Urothelium cell line (cell line): ENCODE data around the gene TAGAP.

Experiments used
- DNase-seq: peaks from one replicate; pipeline ENCODE4 v3.0.0; 2011; ENCODE audit warnings: low spot score, mixed read lengths
- FAIRE-seq: peaks from 2 replicates; lab custom pipeline; 2011; peaks lifted over from hg19 to GRCh38; lab: Jason Lieb, UNC

Gene TAGAP

DNA sequence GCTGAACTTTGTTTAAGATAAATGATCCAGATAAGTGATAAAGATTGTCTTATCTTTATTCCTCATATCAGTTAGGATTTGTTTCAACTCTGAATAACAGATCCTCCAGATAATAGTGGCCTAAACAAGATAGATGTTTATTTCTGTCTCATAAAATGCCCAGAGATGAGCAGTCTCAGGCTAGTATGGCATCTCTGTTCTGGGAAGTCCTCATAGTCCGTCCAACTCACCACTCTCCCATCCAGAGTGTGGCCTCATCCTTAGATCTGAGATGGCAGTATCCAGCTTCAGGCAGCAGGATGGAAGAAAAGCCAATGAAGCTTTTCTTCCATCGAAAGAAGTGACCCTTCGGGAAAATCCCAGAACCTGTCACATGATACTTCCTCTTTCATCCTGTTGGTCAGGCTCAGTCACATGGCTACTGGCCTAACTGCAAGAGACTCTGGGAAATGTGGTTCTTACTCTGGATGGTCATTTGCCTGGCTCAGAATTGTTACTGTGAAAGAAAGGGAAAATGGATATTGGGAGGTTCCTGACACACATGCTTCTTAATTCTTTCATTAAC is 29.4 kb upstream of the TAGAP start:
- peak; percentile 42 for DNase-seq
- FAIRE-seq: no peak

DNA sequence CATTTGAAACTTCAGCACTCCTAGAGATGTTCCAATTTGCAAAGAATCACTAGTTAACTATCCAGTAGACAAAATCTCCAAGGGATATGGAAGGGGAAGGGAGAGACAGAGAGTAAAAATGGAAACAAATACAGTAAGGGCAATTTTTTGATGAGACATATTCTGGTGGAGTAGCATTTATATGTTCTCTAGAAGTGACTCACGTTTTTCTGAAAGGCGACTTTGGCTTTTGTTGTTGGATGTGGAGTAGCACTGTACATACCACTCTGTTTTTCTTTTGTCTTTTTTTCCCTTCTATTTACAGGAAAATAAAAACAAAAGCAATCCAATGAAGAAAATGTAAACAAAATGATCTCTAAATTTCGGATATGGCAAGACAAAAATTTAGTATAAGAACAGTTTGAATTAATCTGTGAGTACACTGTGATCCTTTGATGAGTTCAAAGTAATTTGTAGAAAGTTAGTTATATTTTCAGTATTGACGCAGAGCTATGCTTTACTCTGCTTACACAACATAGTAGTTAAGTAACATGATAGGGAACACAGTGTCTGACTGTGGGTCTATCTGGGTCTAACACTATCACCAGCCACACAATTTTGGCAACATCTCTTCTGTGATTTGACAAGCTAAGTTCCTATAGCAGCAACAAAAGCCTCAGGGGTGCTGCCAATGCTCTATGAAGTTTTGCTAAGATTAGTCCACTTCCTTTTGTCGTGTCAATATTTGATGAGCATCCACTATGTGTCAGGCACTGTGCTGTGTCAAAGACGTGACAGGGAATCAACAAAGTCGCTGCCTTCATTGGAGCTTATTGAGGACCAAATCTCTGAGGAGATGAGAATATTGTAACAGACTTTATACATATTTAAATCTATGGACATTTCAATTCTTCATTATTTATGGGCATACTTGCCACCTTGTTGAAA is 27.3 kb upstream of the TAGAP start:
- DNase-seq: no peak
- no peak for FAIRE-seq

DNA sequence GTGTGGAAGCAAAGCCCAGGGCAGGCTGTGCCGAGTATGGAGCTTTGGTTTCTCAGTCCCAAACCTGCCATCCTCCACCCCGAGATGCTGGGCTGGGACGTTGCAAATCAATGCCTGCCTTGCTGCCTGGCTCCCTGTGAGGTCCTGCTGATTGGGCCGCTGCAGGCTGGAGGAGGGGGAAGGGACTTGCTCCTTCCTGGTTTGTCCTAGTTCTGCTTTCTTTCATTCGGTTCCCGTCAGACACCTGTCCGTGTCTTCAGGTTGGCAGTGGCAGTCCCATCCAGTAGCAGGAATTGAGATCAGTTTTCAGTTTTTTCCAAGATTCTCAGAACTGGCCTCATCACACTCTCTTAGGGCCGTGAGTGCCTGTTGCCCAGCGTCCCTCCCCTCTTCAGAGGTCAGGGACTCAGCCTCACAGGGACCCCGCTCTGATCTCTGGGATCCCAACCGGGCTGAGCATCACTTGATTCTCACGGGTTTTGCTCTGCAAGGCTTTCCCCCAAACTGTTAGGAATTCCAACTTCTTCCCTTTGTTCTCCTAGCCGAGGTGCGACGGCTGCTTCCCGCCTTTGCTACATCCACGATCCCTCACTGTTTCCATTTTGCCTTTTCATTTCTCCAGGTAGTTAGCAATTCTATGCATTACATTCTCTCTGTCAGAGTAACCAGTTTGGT is 24.2 kb upstream of the TAGAP start:
- DNase-seq (no peak), FAIRE-seq (no peak)

DNA sequence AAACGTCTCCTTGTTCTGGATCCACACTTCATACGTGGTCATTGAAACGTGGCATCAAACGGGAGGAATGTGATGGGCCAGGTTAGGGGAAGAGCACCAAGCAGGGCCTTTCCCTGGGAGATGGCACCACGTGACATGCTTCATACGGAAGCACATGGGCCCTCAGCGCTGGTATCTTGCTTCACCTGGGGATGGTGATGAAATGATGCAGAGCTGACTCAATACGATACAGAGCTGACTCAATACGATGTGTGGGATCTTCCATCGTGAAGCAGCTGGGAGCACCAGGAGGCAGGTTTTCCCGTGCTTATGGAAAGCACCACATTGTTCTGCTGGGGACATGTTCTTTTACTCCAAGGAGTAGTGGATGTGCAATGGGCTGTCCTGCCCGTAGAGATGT is 22.5 kb upstream of the TAGAP start:
- DNase-seq (no peak), FAIRE-seq (no peak)

DNA sequence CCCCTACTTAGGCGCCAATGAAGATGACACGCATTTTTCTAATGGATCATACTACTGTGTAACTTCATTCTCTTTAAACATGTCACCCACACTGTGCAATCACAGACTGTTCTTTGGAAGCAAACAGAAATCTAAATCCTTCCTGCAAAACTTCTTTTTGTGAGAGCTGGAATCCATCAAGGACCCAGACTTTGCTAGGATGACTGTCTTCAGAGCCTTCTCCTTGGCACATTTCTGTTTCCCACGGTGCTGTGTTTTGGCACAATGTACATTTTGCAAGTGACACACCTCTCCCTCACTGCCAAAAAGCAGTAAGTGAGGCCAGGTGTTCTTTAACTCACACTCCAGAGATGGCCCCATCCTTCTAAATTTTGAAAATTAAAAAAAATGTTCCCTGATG is 21.7 kb upstream of the TAGAP start:
- FAIRE-seq: no peak

DNA sequence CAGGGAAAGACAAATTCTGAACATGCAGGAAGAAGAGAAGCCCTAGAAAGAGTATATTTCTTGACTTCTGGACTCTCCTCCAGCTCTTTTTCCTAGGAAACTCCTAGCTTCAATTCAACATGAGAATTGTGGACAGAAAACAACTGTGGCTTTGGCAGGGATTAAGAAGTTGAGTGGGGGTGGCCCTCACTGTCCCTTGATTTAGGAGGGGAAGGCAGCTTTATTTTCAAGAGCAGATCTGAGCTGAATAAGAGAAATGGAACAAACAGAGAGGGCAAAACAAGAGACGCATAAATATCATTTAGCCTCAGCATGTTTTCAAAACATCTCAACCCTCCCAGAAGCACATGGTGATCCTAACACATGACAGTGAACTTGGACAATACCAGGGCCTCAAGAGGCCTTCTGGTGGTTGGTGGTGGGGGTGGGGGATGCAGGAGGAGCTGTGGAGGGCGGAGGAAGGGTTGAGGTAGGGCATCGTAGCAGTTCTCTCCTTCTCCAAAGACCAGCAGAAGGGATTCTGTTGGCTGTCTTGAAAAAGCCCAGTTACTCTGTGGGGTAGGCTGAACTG is 21.1 kb upstream of the TAGAP start:
- DNase-seq (no peak), FAIRE-seq (no peak)

More for the DNA sequence above, 21.7 kb upstream of the TAGAP start:
- DNase-seq: no peak

DNA sequence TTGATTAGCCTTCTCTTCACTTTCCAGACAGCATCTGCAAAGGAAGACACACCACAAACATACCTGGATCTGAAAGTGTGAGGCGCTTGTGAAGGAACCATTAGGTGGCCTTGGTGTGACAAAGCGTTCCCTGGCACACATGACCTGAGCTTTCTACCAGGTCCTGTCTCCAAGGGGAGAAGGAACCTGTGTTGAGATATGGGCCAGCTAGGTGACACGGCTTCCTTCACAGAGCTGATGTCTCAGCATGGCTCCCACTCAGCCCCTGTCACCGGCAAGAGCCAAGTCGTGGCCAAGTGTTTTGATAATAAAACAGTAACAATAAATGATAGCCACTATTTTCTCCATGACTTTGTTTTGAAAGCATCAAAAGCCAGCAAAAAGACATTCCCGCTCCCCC is 20.3 kb upstream of the TAGAP start:
- DNase-seq (no peak), FAIRE-seq (no peak)

DNA sequence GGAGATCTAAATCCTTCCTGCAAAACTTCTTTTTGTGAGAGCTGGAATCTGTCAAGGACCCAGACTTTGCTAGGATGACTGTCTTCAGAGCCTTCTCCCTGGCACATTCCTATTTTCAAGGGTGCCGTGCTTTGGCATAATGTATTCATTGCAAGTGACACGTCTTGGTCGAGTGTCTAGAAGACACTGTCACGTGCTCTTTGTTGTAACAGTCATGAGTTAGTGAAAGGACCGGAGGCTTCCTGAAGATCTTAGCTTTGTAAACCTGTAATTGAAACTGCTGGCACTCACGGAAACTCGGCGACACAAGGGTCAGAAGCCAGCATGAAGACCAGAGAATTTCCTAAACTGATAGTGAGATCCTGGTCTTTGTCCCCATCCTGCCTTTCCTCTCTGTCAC is 19.7 kb upstream of the TAGAP start:
- DNase-seq (no peak), FAIRE-seq (no peak)

DNA sequence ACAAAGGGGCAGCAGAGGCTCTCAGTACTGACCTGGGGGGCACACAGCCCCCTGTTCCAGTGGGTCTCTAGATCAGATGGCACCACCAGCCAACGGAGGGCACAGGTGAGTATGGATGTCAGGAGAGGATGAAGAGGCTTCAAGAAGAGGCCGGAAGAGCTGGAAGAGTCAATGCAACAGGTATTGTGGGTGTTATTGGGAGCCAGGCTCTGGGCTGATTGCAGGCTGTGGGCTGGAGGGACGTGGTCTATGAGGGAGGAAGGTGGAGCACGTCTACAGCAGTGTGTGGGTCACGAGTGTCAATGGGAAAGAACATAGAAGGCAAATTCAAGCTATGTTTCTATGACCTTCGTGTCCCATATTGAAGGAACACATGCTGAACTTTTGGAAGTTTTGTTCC is 18.8 kb upstream of the TAGAP start:
- FAIRE-seq: no peak

DNA sequence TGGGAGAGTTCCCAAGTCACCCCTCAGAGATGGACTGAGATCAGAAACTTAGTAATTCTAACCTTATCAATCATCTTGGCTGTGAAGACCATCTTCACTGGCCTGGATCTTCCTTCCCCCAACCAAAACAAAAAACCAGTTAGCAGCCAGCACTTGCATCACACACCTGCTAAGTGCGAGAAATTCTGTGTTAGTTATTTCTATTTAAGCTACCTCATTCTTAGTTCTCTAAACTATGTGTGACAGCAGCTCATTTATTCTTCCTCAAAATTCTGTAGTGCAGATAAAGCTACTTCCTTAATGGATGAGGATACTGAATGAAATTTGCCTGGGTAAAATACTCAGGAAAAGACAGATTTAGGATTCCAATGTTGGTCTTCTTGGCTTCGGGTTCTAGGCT is 18.2 kb upstream of the TAGAP start:
- DNase-seq: no peak
- no peak for FAIRE-seq

More for the DNA sequence above, 18.8 kb upstream of the TAGAP start:
- no peak for DNase-seq

DNA sequence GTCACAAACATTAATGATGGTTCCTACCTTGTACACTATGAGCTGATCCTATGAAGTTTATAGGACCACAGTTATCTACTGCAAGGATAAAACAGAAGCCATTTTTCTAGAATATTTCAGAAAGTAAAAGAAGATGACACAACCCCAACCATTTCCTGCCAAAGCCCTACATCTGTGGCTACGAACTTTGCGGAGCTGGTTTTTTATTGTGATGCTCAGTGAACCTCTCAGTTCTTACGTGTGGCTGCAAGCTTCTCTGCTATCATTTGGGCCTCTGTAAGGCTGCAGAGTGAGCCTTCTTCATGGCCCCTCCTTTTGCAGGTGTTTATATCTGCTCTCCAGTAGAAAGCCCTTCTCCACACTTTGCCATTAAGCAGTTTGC is 17.8 kb upstream of the TAGAP start:
- no peak for DNase-seq
- no peak for FAIRE-seq

DNA sequence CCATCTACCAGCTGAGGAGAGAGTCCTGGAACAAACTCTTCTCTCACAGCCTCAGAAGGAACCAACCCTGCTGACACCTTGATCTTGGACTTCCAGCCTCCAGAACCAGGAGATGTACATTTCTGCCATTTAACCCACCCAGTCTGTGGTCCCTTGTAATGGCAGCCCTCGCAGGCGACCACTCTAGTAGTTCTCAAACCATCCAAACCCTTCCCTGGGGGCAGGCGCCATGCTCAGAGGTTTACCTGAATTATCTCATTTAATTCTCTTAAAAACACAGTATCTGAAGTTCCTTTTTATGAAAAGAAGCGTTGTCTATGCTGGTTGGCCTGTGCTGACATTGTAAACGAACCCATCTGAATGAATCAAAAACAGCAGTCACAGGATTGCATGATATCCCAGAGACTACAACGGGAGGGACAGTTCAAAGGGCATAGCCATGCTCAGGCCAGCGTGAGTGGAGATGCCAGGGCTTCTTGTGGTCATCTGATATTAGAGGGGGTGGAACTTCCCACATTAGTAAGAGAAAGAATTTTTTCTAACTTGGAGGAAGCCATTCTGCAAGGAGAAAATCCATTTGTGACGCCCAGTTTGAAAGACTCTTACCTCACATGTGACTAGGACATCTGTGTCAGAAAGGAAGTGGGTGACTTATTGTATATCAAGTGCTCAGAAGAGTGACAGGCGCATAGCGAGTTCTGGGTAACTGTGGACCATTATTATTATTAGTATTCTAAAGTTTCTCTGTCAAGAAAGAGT is 17.2 kb upstream of the TAGAP start:
- no peak for FAIRE-seq
- no peak for DNase-seq

DNA sequence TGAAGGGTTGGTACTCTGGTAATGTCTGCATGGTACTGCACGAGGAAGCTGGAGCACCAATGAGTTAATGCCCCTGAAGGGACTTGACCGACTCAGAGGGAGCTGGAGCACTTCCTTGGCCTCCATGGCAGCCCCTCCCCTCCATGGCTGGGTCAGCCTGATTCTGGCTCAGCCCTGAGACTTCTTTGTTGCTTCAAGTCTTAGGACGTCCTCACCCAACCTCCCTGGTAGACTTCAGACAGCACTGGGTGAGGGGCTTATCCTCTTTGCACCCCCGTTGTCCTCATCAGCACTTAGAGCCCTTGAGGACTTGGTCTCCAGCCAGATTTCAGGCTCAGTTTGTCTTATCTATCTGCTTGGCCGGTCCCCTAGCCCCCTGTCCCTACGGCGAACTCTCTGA is 16.4 kb upstream of the TAGAP start:
- no peak for FAIRE-seq

DNA sequence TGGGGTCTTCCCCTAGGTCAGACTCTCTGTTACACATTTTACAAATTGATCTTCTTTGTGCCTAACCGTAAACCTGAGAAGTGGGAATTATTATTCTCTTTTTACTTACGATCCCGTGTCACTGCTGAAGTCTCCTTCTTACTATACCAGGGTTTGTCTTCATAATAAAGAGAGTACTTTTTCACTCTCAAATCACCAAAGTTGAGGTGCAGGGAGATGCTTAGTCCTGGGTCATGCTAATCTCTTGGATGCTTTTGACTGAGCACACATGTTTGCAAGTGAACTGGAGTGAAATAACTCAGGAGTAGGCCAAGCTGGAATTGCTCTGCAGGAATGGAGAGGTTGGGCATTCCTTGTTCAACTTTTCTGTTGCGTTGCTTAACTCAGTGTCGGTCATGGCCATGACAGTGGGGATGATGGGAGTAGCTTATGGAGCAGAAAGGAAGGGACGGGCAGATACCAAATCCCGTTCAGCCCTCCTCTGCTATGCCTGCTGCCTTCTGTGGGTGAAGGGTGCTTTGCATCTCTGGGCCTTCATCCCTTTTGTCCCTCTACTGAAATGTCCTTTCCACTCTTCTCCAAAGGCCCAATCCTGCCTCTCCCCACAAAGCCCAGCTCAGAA is 15.2 kb upstream of the TAGAP start:
- DNase-seq: no peak
- no peak for FAIRE-seq

More for the DNA sequence above, 16.4 kb upstream of the TAGAP start:
- no peak for DNase-seq

DNA sequence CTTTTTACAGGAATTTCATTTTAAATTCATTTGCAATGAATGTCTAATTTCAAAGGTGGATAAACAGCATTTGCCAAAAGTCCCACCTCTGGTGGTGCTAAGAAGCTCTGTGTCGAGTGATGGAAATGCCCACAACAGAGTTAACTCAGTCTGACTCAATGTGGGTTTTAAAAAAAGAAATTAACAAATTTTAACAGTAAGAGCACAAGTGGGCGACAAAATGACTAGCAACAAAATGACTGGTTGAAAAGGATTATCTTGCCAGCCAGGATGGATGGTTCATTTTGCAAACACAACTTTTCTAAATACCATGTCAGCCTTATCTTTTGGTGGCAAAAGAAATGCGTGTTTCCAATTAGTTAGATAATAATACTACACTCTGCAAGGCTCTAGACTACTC is 14.3 kb upstream of the TAGAP start:
- no peak for FAIRE-seq
- no peak for DNase-seq

DNA sequence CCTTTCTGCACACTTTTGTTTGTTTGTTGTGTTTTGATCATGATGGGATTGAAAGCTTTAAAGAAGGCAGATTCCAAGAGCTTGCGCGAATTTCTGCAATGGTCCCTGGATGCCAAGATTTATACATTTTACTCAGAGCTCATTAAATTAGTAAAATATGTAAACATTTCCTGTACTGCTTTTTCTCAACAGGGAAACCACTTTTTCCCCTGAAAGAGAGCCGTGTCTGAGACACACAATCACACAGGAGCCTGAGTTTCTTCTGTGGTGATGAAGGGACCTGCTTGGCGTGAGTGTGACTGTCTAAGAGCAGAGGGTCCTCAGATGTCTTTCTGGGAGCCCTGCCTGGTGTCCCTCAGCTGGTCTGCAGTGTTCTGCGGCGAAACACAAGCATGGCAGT is 12.1 kb upstream of the TAGAP start:
- FAIRE-seq: no peak
- DNase-seq: no peak

DNA sequence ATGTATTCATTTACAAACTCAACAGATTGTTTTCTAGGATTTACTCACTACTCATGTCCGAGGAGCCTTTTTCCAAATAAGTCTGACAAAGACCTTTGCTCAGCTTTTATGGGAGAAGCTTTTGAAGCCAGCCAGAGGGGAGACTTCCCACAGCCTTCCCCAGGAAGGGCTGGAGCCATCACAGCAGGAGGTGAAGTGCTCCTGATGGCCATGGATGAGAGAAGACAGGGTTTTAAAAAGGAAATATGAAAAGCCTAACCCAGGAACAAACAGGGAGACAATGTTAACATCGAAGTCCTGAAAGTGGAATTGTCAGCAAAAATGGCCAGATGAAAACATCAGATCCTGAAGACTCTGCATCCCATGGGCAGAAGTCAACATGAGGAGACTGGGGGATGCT is 11.6 kb upstream of the TAGAP start:
- no peak for FAIRE-seq
- no peak for DNase-seq

DNA sequence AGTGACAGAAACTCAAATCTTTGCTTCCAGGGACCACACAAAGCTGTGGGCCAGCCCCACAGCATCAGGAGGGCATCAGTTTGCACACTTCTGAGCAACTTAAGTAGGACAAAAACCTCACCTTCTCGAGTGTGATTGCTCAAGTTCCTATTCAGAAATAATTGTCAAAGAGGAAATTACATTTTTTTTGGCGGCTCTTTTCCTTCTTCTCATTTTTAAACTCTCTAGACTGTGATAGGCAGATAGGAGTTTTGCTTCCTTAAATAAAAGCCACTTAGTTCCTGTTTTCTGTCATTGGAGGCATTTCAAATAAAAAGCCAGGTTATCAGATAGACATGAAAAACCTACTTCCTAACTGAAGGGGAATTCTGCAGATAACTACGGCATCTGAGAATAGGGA is 11.2 kb upstream of the TAGAP start:
- no peak for DNase-seq
- FAIRE-seq: no peak

DNA sequence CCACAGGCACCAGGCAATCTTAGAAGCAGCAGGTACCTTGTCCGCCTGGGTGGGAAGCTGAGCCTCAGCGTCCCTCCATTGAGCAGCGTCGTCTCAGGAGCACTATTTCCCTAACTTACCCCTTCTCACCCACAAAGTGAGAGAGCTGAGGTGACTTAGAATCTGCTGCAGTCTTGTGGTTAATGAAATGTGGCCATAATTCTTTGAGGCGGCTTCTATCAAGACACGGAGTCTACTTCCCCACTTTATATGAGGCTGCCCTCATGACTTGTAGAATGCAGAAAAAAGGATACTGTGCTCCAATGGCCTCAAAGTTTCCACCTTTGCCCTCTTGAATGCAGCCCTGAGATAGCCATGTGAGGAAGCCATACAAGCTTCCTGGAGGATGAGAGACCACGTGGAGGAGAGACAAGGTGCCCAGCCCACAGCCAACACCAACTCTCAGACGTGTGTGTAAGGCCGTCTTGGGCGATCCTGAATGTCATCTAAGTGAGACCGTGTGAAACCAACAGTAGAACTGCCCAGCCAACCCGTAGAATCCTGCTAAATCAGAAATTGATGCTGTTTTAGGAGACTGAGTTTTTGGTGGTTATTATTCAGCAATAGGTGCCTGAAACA is 9.1 kb upstream of the TAGAP start:
- no peak for FAIRE-seq
- DNase-seq: no peak

DNA sequence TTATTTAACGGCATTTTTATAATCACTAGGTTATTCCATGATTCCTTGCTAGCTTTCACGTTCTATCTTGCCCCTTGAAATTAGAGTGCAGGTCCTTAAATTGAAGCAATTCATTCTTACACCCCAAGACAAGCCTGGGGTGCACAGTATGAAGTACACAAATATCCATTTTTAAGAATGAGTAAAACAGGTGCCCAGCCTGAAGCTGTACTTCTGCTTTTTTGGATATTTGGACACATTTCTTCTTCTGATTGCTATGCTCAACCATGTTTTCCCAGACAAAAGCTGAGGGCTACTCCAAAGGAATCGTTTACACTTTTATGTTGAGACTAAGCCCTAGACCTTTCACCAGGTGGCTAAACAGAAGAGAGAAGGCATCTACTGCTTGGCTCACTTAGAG is 7.9 kb upstream of the TAGAP start:
- FAIRE-seq: no peak
- no peak for DNase-seq
